Body of pancreas (tissue), 4 donors: Measurements from ENCODE around the gene ARHGAP4. TPM values are rescaled to one million over a fixed set of nuclear protein-coding genes. Genes with fewer than 3 reads are reported as not detected.

Experiments
- ATAC-seq: fragments of 150-250 bp; one replicate; pipeline ENCODE4 v1.9.1; 2016
- DNase-seq, 4 donors: peaks; one replicate each; pipeline ENCODE4 v3.0.0-alpha.2; 2019
- H3K27ac ChIP-seq, 4 donors: fragments of 200-600 bp; sonication (generic); 1 replicate in 3 of 4; 2 replicates in 1 of 4; pipeline versions ENCODE4 v1.5.1 to v1.6.1; 2016 to 2019; ENCODE audit warnings: mild to moderate bottlenecking in 1 of 4, mixed read lengths in 1 of 4, moderate library complexity in 1 of 4
- H3K27me3 ChIP-seq, 2 donors: fragments of 200-600 bp; sonication (generic); one replicate each; pipeline ENCODE4 v1.6.0; 2016; ENCODE audit warnings: mild to moderate bottlenecking in 1 of 2
- H3K36me3 ChIP-seq, 2 donors: fragments of 200-600 bp; sonication (generic); replicated peaks in 1 of 2; 2 replicates each; pipeline ENCODE4 v1.5.1; 2016; ENCODE audit warnings: low read depth in 2 of 2; ENCODE audit not compliant: insufficient read depth in 1 of 2
- H3K4me1 ChIP-seq: fragments of 200-600 bp; sonication (generic); one replicate; pipeline ENCODE4 v1.6.0; 2016
- H3K4me3 ChIP-seq, 2 donors: fragments of 200-600 bp; sonication (generic); 1 replicate in 1 of 2; 2 replicates in 1 of 2; pipeline ENCODE4 v1.5.1; 2016 to 2019
- H3K9me3 ChIP-seq, 3 donors: fragments of 200-600 bp; sonication (generic); 1 replicate in 2 of 3; 2 replicates in 1 of 3; pipeline ENCODE4 v1.5.1; 2016
- CTCF ChIP-seq, 7 experiments: fragments of 450-650 bp in 4 of 7; fragments of 200-600 bp in 3 of 7; sonication (generic) in 3 of 7; IDR thresholded peaks; one replicate each; pipeline ENCODE4 v1.5.1; 2016 to 2019; ENCODE audit warnings: antibody characterized with exemption in 7 of 7
- POLR2A ChIP-seq, 3 donors: fragments of 450-650 bp; IDR thresholded peaks; one replicate each; pipeline ENCODE4 v1.6.1; 2016; ENCODE audit warnings: antibody characterized with exemption in 3 of 3, mild to moderate bottlenecking in 2 of 3
- WGBS, 2 donors: methylation state at CpG; one replicate each; pipeline ENCODE4 v1.1.5; 2017; 5-methylcytosine and 5-hydroxymethylcytosine counted together
- intact Hi-C: fragments of 100-400 bp; cut with DNase I; formaldehyde crosslinking; loops from one replicate; pipeline ENCODE4 v1.15.1; 2023
- total RNA-seq, 2 donors: library from RNA; depleted of rRNA; stranded (reverse); fragments of >200 nt; gene quantifications; one replicate each; pipeline ENCODE4 v1.1.0, GENCODE V29; 2016

Gene ARHGAP4
- total RNA-seq, 2 donors from 2014 or later, result 8.6 to 16.6 TPM

GRCh38 chrX:153967536-153968224 lies 41.6 kb upstream of the ARHGAP4 start:
- peak overlapping the region in 2 of 4 donors; percentile 61 to 95 for H3K27ac ChIP-seq
- intact Hi-C loops, result no loop called here
- WGBS, 2 donors, result 52 to 61% methylated on average over 8 to 15 of the region's 16 CpGs
- no peak for DNase-seq
- no peaks in the 10 kb centered on the region for H3K27me3 ChIP-seq
- no peaks in the 10 kb centered on the region for H3K9me3 ChIP-seq
- H3K36me3 ChIP-seq, result no peaks in the 10 kb centered on the region
- peaks cover 49% of the 10 kb centered on the region for H3K4me1 ChIP-seq
- H3K4me3 ChIP-seq, result no peak overlapping the region
- ATAC-seq, result no peak
- TF ChIP-seq POLR2A (IDR thresholded peaks at IDR 0.05) (no peak), CTCF (IDR thresholded peaks at IDR 0.05) (no peak)

- no peak for DNase-seq
- H3K36me3 ChIP-seq, result no peaks in the 10 kb centered on the region
- H3K27me3 ChIP-seq, result no peaks in the 10 kb centered on the region
- H3K27ac ChIP-seq, result peak overlapping the region in 3 of 4 donors; percentile 25 to 95 (median 61)
- no peaks in the 10 kb centered on the region for H3K9me3 ChIP-seq
- intact Hi-C loops, result no loop called here
- H3K4me1 ChIP-seq, result peaks cover 49% of the 10 kb centered on the region
- no peak for ATAC-seq
- TF ChIP-seq CTCF (IDR thresholded peaks at IDR 0.05), result no peak
- TF ChIP-seq POLR2A (IDR thresholded peaks at IDR 0.05), result no peak
- H3K4me3 ChIP-seq, result no peak overlapping the region
- WGBS, 2 donors, result 70% methylated on average over 2 of the region's 14 CpGs
Measured at GRCh38 chrX:153966841-153967535, 40.9 kb upstream of the ARHGAP4 start.

- H3K36me3 ChIP-seq, result peaks cover 0 to 2% of the 10 kb centered on the region in 2 donors
- ATAC-seq, result peak; percentile 46
- H3K27ac ChIP-seq, result peak overlapping the region in 3 of 4 donors; percentile 25 to 95 (median 61)
- no peaks in the 10 kb centered on the region for H3K9me3 ChIP-seq
- peaks cover 49% of the 10 kb centered on the region for H3K4me1 ChIP-seq
- peak; percentile 62 to 81 (median 79) for DNase-seq
- no peak overlapping the region for H3K4me3 ChIP-seq
- intact Hi-C loops, result no loop called here
- no peak for TF ChIP-seq POLR2A (IDR thresholded peaks at IDR 0.05)
- no peak for TF ChIP-seq CTCF (IDR thresholded peaks at IDR 0.05)
- H3K27me3 ChIP-seq, result no peaks in the 10 kb centered on the region
- 21% methylated on average over 15 of the region's 15 CpGs; no CpG with 5 or more reads in 1 of the 2 donors for WGBS, 2 donors
Measured at GRCh38 chrX:153966283-153966688, 40.2 kb upstream of the ARHGAP4 start.

DNA sequence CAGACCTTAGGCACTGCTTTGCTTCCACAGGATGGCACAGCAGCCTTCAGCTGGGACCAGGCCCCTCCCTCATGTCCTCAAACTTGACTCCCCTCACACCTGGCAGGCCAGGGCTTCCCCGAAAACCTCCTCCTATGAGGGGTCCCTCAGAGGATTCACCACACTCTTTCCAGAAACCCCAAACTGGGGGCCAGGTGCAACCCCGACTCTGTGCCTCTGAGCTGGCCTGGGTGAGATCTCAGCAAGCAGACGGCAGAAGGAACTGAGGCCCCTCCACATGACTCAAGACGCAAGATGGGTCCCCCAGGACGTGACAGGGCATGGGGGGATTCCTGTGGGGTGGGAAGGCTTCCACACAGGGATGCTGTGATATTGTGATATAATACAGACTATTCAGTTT lies 39.3 kb upstream of the ARHGAP4 start:
- no peak for DNase-seq
- H3K27ac ChIP-seq, result peak overlapping the region in 2 of 4 donors; percentile 61 to 95
- no peaks in the 10 kb centered on the region for H3K9me3 ChIP-seq
- no peaks in the 10 kb centered on the region for H3K27me3 ChIP-seq
- 78 to 88% methylated on average over 4 to 5 of the region's 5 CpGs for WGBS, 2 donors
- no peak overlapping the region for H3K4me3 ChIP-seq
- H3K4me1 ChIP-seq, result peaks cover 49% of the 10 kb centered on the region
- TF ChIP-seq CTCF (IDR thresholded peaks at IDR 0.05) (no peak), POLR2A (IDR thresholded peaks at IDR 0.05) (no peak)
- H3K36me3 ChIP-seq, result peaks cover 0 to 2% of the 10 kb centered on the region in 2 donors
- intact Hi-C loops, result no loop called here
- no peak for ATAC-seq
